Prostate gland (tissue), 2 donors: ENCODE results near the gene GMDS. TPM values are rescaled to one million over a fixed set of nuclear protein-coding genes. Genes with fewer than 3 reads are reported as not detected.
A peak's percentile ranks its signal among the peaks of the same experiment; 100 is the strongest.

Experiments
- DNase-seq: peaks from one replicate; pipeline ENCODE4 v3.0.0-alpha.2; 2019; ENCODE audit warnings: low spot score
- H3K27ac ChIP-seq, 2 donors: fragments of 200-600 bp; sonication (generic); 2 replicates each; pipeline ENCODE4 v1.5.1; 2017 to 2019
- H3K27me3 ChIP-seq: fragments of 200-600 bp; sonication (generic); replicated peaks from 2 replicates; pipeline ENCODE4 v1.5.1; 2019; ENCODE audit not compliant: insufficient read depth
- H3K36me3 ChIP-seq, 2 donors: fragments of 200-600 bp; sonication (generic); 1 replicate in 1 of 2; 2 replicates in 1 of 2; pipeline versions ENCODE4 v1.5.1 to v1.8.1; 2017 to 2019
- H3K4me1 ChIP-seq: fragments of 200-600 bp; sonication (generic); replicated peaks from 2 replicates; pipeline ENCODE4 v1.5.1; 2019
- H3K4me3 ChIP-seq, 2 donors: fragments of 200-600 bp; sonication (generic); 2 replicates each; pipeline ENCODE4 v1.5.1; 2017 to 2019
- H3K9me3 ChIP-seq: fragments of 200-600 bp; sonication (generic); 2 replicates; pipeline ENCODE4 v1.5.1; 2017
- CTCF ChIP-seq, 4 experiments: fragments of 200-600 bp in 2 of 4; fragments of 450-650 bp in 2 of 4; sonication (generic) in 2 of 4; IDR thresholded peaks; 1 replicate in 3 of 4; 2 replicates in 1 of 4; pipeline ENCODE4 v1.5.1; 2016 to 2019; ENCODE audit warnings: antibody characterized with exemption in 4 of 4, mild to moderate bottlenecking in 2 of 4, moderate library complexity in 2 of 4
- POLR2A ChIP-seq: fragments of 450-650 bp; IDR thresholded peaks from one replicate; pipeline ENCODE4 v1.6.1; 2016; ENCODE audit warnings: antibody characterized with exemption, mild to moderate bottlenecking
- POLR2AphosphoS5 ChIP-seq: sonication (generic); formaldehyde crosslinking; IDR thresholded peaks from one replicate; pipeline ENCODE4 v1.6.1; 2017; ENCODE audit warnings: antibody characterized with exemption
- WGBS: methylation state at CpG from one replicate; pipeline ENCODE4 v1.1.5; 2018; 5-methylcytosine and 5-hydroxymethylcytosine counted together
- intact Hi-C: fragments of 100-400 bp; cut with DNase I; formaldehyde crosslinking; loops from one replicate; pipeline ENCODE4 v1.14.2; 2022
- total RNA-seq, 2 donors: library from RNA; depleted of rRNA; stranded (reverse); fragments of >200 nt; gene quantifications; one replicate each; pipeline ENCODE4 v1.1.0, GENCODE V29; 2016

GMDS gene
- total RNA-seq, 2 donors from 2014 or later = 24.9 to 29.9 TPM

GRCh38 chr6:1574890-1575209, 670.6 kb downstream of the GMDS start:
- H3K4me3 ChIP-seq = no peak overlapping the region
- no peaks in the 10 kb centered on the region for H3K9me3 ChIP-seq
- intact Hi-C loops = no loop called here
- TF ChIP-seq CTCF (IDR thresholded peaks at IDR 0.05) (no peak), POLR2A (no peak), POLR2AphosphoS5 (no peak)
- no peaks in the 10 kb centered on the region for H3K36me3 ChIP-seq
- no peaks in the 10 kb centered on the region for H3K4me1 ChIP-seq
- 30% methylated on average over 6 of the region's 6 CpGs for WGBS
- no peak for DNase-seq
- no peaks in the 10 kb centered on the region for H3K27me3 ChIP-seq
- H3K27ac ChIP-seq = peak overlapping the region; percentile 66 to 67

- Histone ChIP-seq H3K4me1 (no peaks in the 10 kb centered on the region), H3K27me3 (no peaks in the 10 kb centered on the region), H3K4me3 (no peak overlapping the region), H3K27ac (peak overlapping the region; percentile 66 to 67), H3K36me3 (no peaks in the 10 kb centered on the region), H3K9me3 (no peaks in the 10 kb centered on the region)
- 54% methylated on average over 13 of the region's 13 CpGs for WGBS
- intact Hi-C loops = no loop called here
- no peak for DNase-seq
- TF ChIP-seq CTCF (IDR thresholded peaks at IDR 0.05) (no peak), POLR2AphosphoS5 (no peak), POLR2A (no peak)
Observed at GRCh38 chr6:1574083-1574761, 671.2 kb downstream of the GMDS start.
